GF-D8 (cell line): ENCODE results near the gene THADA.
A peak's percentile ranks its signal among the peaks of the same experiment; 100 is the strongest.
"Not testable (repeated sequence)": the region's sequence is repeated elsewhere in the genome, so short reads cannot be mapped to it uniquely, and the experiment has no call there.

Experiments
- DNase-seq: peaks from one replicate; lab custom pipeline; 2025; lab: John Stamatoyannopoulos, UW

Gene THADA

GRCh38 chr2:43595603-43596412 is at the start of gene THADA:
Gene THADA, minus strand, starts transcription at chr2:43596038. Its CDS starts 3,646 bp downstream, at chr2:43592392.
- peak; percentile 98 for DNase-seq

GRCh38 chr2:43643680-43644079 is 47.8 kb upstream of the THADA start:
- no peak for DNase-seq

GRCh38 chr2:43642363-43642762 is 46.5 kb upstream of the THADA start:
- no peak for DNase-seq

GRCh38 chr2:43637030-43637803 is 41.4 kb upstream of the THADA start, which contains the start of gene PLEKHH2:
Gene PLEKHH2, plus strand, starts transcription at chr2:43637260. Its CDS starts 7,414 bp downstream, at chr2:43644674.
- DNase-seq, result no peak

GRCh38 chr2:43636621-43637020 is 40.8 kb upstream of the THADA start:
- DNase-seq, result no peak

GRCh38 chr2:43636153-43636552 is 40.3 kb upstream of the THADA start:
- not testable (repeated sequence) for DNase-seq

GRCh38 chr2:43634604-43635306 is 38.9 kb upstream of the THADA start:
- DNase-seq, result no peak

GRCh38 chr2:43631618-43632317 is 35.9 kb upstream of the THADA start:
- DNase-seq, result no peak

GRCh38 chr2:43622931-43623451 is 27.2 kb upstream of the THADA start:
- no peak for DNase-seq

- no peak for DNase-seq
Observed at GRCh38 chr2:43619511-43619910, 23.7 kb upstream of the THADA start.

- DNase-seq, result no peak
Observed at GRCh38 chr2:43616967-43617680, 21.3 kb upstream of the THADA start.

GRCh38 chr2:43612944-43613343 is 17.1 kb upstream of the THADA start:
- no peak for DNase-seq

- DNase-seq, result peak; percentile 21
Observed at GRCh38 chr2:43611987-43612894, 16.4 kb upstream of the THADA start.

GRCh38 chr2:43610361-43610760 is 14.5 kb upstream of the THADA start:
- DNase-seq, result no peak

GRCh38 chr2:43609290-43609918 is 13.6 kb upstream of the THADA start:
- no peak for DNase-seq

- DNase-seq, result no peak
Observed at GRCh38 chr2:43605851-43606250, 10.0 kb upstream of the THADA start.

GRCh38 chr2:43605079-43605655 is 9.3 kb upstream of the THADA start:
- DNase-seq, result no peak

GRCh38 chr2:43604674-43605073 is 8.8 kb upstream of the THADA start:
- no peak for DNase-seq

- not testable (repeated sequence) for DNase-seq
Observed at GRCh38 chr2:43600596-43600995, 4.8 kb upstream of the THADA start.
